ENCODE measurements around the gene ABHD16B. TPM values are rescaled to one million over a fixed set of nuclear protein-coding genes. Genes with fewer than 3 reads are reported as not detected.

ABHD16B gene
- total and polyA plus RNA-seq, 2 of the 13 experiments (the other 11 are each of a cell fraction or from before 2014, with no cell fraction given): not detected

GRCh38 chr20:63864545-63864977 lies 3.3 kb downstream of the ABHD16B start (continued):
- peak; percentile 67; the same call in 1 of the 2 replicates for TF ChIP-seq SMAD9 (CRISPR knock-in tag; IDR thresholded peaks at IDR 0.05)
- TF ChIP-seq, protein P1, sequence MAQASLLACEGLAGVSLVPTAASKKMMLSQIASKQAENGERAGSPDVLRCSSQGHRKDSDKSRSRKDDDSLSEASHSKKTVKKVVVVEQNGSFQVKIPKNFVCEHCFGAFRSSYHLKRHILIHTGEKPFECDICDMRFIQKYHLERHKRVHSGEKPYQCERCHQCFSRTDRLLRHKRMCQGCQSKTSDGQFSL (CRISPR knock-in tag; IDR thresholded peaks at IDR 0.05): 0 out of 2 replicates have a peak, but pooled peaks have one; percentile 17

DNA sequence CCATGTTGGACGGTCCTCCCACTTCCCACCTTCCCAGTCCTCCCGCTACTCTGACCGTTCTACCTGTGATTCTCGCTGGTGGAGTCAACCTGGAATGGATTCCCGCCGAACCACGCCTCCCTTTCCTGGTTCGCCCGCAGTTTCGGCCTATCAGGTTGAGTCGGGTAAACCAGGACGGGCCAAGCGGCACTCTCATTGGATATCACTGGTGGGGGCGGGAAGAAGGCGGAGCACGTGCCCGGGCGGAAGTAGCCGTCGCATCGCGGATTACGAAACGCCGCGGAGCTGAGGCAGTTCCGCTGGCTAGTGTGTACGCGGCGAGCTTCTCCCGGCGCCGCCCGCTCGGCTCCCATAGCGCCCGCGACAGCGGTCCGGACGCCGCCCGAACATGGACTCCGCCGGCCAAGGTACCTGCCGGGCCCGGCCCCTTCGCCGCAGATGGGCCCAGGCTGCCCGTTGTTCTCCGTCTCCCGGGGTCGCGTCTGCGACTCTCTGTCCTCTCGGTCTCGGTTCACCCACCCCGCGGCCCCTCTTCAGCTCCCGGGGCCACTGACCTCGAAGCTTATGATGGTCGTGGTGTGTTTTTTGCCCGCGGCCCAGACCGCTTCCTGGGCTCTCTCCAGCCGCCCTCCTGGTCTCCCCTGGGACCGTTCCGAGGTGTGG lies 3.8 kb downstream of the ABHD16B start, which contains the start of gene TPD52L2:
TPD52L2 (plus strand) TSS at position 293 of the 663 bp plus-strand sequence; CDS start at position 389, 96 bp downstream.
- peak; percentile 86 for ATAC-seq
- intact Hi-C loops (cut with micrococcal nuclease; ENCODE audit: unreplicated experiment) (loop anchor here (2.0 to 10.0 kb wide), 6 partner anchors 30 to 326 kb away; partner anchors contain the start of genes ARFRP1 and DNAJC5), in situ Hi-C loops (cut with HindIII; ENCODE audit: extremely low pct_ligation_motif_present, low pct_unique_long_range_greater_than_20kb) (no loop called here)
- WGBS (ENCODE audit: low lambda C conversion rate): under 1% methylated on average over 47 of the region's 68 CpGs
- Histone ChIP-seq H3K79me2 (ENCODE audit: insufficient read depth, low read length) (peaks cover 45% of the 10 kb centered on the region), H3K27ac (ENCODE audit: extremely low read length, insufficient read depth, low read length) (peak within 1 kb of the TSS; percentile 89), H3K4me1 (ENCODE audit: insufficient read depth, low read length) (peaks cover 42% of the 10 kb centered on the region), H4K20me1 (ENCODE audit: insufficient read depth, low read length) (peaks cover 5% of the 10 kb centered on the region; the same call in 1 of the 2 replicates), H3K9me3 (ENCODE audit: low read length) (no peaks in the 10 kb centered on the region), H3K4me2 (ENCODE audit: low read depth, low read length) (peak within 1 kb of the TSS; percentile 94), H2AFZ (ENCODE audit: low read length) (no peak within 1 kb of the TSS), H3K27me3 (ENCODE audit: control insufficient read depth in 1 of 2, insufficient read depth in 2 of 2, low read length in 2 of 2) (no peaks in the 10 kb centered on the region; a peak in 1 of 5 replicates), H3K36me3 (replicated peaks in 1 of 2; ENCODE audit: control insufficient read depth in 1 of 2, insufficient read depth in 2 of 2, low read length in 2 of 2) (peaks cover 13 to 21% of the 10 kb centered on the region in 2 experiments), H3K9ac (ENCODE audit: insufficient read depth, low read depth, low read length) (peak within 1 kb of the TSS; percentile 94), H3K4me3 (replicated peaks in 1 of 3; ENCODE audit: insufficient read depth in 1 of 3, low read depth in 2 of 3, low read length in 3 of 3) (peak within 1 kb of the TSS; percentile 78 to 96 (median 87))
- CTCF ChIA-PET (ENCODE audit: low intra/inter-chr PET ratio, low total read pairs): interaction anchor here (1.9 to 2.1 kb wide), 3 partner anchors 45 to 327 kb away, joined by 9 to 15 read pairs (median 9); partner anchors contain the start of genes ARFRP1, PTK6 and ZGPAT
- DNase-seq (ENCODE audit: low spot score): peak; percentile 100
- POLR2A ChIA-PET: interaction anchor here (0.7 to 4.6 kb wide), 54 partner anchors 9 to 327 kb away, joined by 3 to 71 read pairs (median 6); partner anchors contain the start of genes ARFRP1, C20orf204, DNAJC5 and GMEB2
- no TSS peak for BruUV-seq (replicated peaks)
- peak; percentile 99 for FAIRE-seq
- TF ChIP-seq KLF9 (CRISPR knock-in tag; IDR thresholded peaks at IDR 0.05; ENCODE audit: low read depth): peak; percentile 75
- TF ChIP-seq HBP1 (CRISPR knock-in tag; IDR thresholded peaks at IDR 0.05; ENCODE audit: low read depth): peak; percentile 94; the same call in 1 of the 2 replicates
- peak; percentile 97 for TF ChIP-seq ZFY (CRISPR knock-in tag; IDR thresholded peaks at IDR 0.05)
- TF ChIP-seq, protein P2, sequence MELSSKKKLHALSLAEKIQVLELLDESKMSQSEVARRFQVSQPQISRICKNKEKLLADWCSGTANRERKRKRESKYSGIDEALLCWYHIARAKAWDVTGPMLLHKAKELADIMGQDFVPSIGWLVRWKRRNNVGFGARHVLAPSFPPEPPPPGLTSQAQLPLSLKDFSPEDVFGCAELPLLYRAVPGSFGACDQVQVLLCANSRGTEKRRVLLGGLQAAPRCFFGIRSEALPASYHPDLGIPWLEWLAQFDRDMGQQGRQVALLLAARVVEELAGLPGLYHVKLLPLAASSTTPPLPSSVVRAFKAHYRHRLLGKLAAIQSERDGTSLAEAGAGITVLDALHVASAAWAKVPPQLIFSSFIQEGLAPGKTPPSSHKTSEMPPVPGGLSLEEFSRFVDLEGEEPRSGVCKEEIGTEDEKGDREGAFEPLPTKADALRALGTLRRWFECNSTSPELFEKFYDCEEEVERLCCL (CRISPR knock-in tag; IDR thresholded peaks at IDR 0.05; ENCODE audit: borderline replicate concordance): 0 out of 2 replicates have a peak, but pooled peaks have one; percentile 46
- no peak for TF ChIP-seq MTF2 (CRISPR knock-in tag; IDR thresholded peaks at IDR 0.05; ENCODE audit: borderline replicate concordance)
- TF ChIP-seq SMAD1 (CRISPR knock-in tag; IDR thresholded peaks at IDR 0.05; ENCODE audit: borderline replicate concordance, low read depth): no peak
- TF ChIP-seq, protein P3, sequence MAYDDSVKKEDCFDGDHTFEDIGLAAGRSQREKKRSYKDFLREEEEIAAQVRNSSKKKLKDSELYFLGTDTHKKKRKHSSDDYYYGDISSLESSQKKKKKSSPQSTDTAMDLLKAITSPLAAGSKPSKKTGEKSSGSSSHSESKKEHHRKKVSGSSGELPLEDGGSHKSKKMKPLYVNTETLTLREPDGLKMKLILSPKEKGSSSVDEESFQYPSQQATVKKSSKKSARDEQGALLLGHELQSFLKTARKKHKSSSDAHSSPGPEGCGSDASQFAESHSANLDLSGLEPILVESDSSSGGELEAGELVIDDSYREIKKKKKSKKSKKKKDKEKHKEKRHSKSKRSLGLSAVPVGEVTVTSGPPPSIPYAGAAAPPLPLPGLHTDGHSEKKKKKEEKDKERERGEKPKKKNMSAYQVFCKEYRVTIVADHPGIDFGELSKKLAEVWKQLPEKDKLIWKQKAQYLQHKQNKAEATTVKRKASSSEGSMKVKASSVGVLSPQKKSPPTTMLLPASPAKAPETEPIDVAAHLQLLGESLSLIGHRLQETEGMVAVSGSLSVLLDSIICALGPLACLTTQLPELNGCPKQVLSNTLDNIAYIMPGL (CRISPR knock-in tag; IDR thresholded peaks at IDR 0.05; ENCODE audit: borderline replicate concordance in 1 of 2, low read depth in 1 of 2): peak in 1 of 2 experiments; percentile 96
- TF ChIP-seq ZFP91 (CRISPR knock-in tag; IDR thresholded peaks at IDR 0.05; ENCODE audit: borderline replicate concordance): peak; percentile 96
- TF ChIP-seq U2AF1 (optimal IDR thresholded peaks at IDR 0.05; ENCODE audit: low read depth, low read length): peak; percentile 88

All from HepG2 (cell line).